Inflammatory macrophage treated with lipopolysaccharide for 1 hour (primary cell): Measurements from ENCODE around the gene MDC1.
A peak's percentile ranks its signal among the peaks of the same experiment; 100 is the strongest.
"Not testable (repeated sequence)": the region's sequence is repeated elsewhere in the genome, so short reads cannot be mapped to it uniquely, and the experiment has no call there.

ENCODE experiments used
- DNase-seq, 2 donors: peaks; one replicate each; pipeline ENCODE4 v3.0.0-alpha.2; 2020 to 2022

Gene MDC1, protein sequence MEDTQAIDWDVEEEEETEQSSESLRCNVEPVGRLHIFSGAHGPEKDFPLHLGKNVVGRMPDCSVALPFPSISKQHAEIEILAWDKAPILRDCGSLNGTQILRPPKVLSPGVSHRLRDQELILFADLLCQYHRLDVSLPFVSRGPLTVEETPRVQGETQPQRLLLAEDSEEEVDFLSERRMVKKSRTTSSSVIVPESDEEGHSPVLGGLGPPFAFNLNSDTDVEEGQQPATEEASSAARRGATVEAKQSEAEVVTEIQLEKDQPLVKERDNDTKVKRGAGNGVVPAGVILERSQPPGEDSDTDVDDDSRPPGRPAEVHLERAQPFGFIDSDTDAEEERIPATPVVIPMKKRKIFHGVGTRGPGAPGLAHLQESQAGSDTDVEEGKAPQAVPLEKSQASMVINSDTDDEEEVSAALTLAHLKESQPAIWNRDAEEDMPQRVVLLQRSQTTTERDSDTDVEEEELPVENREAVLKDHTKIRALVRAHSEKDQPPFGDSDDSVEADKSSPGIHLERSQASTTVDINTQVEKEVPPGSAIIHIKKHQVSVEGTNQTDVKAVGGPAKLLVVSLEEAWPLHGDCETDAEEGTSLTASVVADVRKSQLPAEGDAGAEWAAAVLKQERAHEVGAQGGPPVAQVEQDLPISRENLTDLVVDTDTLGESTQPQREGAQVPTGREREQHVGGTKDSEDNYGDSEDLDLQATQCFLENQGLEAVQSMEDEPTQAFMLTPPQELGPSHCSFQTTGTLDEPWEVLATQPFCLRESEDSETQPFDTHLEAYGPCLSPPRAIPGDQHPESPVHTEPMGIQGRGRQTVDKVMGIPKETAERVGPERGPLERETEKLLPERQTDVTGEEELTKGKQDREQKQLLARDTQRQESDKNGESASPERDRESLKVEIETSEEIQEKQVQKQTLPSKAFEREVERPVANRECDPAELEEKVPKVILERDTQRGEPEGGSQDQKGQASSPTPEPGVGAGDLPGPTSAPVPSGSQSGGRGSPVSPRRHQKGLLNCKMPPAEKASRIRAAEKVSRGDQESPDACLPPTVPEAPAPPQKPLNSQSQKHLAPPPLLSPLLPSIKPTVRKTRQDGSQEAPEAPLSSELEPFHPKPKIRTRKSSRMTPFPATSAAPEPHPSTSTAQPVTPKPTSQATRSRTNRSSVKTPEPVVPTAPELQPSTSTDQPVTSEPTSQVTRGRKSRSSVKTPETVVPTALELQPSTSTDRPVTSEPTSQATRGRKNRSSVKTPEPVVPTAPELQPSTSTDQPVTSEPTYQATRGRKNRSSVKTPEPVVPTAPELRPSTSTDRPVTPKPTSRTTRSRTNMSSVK (N-terminal part only)

GRCh38 chr6:30717129-30717844 is at the start of gene MDC1:
Gene MDC1 (minus strand): TSS chr6:30717281. CDS start chr6:30715175, 2,106 bp downstream.
- DNase-seq, result peak; percentile 98 to 100

DNA sequence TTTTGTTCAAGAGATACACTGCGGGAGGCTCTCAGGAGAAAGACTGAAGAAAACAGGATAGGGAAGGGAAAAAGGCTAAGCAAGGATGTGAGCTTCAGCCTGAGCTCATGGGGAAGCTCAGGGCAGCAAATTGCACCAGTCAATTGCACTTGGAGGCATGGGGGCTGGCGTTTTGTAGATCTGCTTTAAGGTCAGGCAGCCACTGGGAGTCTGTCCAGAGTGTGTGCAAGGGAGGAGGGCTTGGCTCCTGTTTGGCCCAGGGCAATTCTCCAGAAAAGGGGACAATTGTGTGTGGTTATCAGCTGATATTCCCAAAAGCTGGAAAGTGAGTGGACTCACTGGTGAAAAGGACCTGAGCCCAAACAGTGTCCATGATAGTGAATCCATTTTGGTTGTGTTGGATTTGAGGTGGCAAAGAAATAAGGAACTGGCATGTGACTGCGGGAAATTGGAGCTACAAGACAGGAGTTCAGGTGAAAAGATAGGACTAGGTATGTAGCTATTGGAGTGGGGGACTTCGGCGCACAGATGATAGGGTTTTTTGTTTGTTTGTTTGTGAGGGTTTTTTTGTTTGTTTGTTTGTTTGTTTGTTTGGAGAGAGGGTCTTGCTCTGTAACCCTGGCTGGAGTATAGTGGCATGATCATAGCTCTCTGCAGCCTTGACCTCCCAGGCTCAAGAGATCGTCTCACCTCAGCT is 49.5 kb upstream of the MDC1 start:
- no peak for DNase-seq

- not testable (repeated sequence) for DNase-seq
These were observed 48.4 kb upstream of the MDC1 start for GRCh38 chr6:30765495-30765894.

- not testable (repeated sequence) for DNase-seq
These were observed 47.5 kb upstream of the MDC1 start for GRCh38 chr6:30764490-30765043.

- DNase-seq, result no peak
These were observed 46.8 kb upstream of the MDC1 start for GRCh38 chr6:30763618-30764489.

DNA sequence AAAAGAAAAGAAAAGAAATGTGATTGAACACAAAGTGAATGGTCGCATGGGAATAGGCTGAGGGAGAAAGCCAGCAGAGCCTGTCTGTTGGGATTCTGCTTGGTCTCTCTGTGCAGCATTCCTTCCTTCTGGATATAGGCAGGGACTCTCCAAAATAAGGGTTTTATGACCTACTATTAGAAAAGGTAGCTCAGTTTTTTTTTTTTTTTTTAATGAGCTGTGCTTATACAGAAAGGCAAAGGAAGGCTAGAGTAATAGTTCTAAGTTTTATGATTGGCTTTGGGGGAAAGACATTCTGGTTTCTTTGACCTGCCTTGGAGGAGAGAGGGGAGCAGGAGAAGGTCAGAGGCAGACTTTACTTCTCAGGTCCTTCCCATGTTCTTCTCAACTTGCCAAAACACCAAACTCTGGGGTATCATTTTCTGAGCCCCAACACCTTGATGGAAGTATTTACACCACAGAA is 46.1 kb upstream of the MDC1 start:
- DNase-seq, result no peak

- no peak for DNase-seq
These were observed 44.8 kb upstream of the MDC1 start for GRCh38 chr6:30761791-30762429.

- peak in 1 of 2 donors; percentile 24 for DNase-seq
These were observed 43.5 kb upstream of the MDC1 start for GRCh38 chr6:30760549-30760948.

DNA sequence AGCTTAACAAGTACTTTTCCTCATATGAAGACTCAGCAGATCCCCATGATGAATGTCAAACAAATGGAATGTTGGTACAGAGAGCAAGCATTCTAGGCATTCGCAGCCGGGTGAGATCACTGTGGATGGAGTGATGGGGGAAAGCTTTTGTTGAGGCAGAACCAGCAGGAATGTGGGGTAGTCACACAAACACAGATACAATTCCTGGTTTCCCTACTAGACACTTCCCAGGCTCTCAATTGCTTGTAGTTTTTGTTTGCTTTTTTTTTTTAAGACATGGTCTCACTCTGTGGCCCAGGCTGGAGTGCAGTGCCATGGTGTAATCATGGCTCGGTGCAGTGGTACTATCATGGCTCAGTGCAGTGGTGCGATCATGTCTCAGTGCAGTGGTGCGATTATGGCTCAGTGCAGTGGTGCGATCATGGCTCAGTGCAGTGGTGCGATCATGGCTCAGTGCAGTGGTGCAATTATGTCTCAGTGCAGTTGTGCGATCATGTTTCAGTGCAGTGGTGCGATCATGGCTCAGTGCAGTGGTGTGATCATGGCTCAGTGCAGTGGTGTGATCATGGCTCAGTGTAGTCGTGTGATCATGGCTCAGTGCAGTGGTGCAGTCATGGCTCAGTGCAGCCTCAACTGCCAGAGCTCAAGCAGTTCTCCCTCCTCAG is 42.6 kb upstream of the MDC1 start:
- DNase-seq, result no peak

DNA sequence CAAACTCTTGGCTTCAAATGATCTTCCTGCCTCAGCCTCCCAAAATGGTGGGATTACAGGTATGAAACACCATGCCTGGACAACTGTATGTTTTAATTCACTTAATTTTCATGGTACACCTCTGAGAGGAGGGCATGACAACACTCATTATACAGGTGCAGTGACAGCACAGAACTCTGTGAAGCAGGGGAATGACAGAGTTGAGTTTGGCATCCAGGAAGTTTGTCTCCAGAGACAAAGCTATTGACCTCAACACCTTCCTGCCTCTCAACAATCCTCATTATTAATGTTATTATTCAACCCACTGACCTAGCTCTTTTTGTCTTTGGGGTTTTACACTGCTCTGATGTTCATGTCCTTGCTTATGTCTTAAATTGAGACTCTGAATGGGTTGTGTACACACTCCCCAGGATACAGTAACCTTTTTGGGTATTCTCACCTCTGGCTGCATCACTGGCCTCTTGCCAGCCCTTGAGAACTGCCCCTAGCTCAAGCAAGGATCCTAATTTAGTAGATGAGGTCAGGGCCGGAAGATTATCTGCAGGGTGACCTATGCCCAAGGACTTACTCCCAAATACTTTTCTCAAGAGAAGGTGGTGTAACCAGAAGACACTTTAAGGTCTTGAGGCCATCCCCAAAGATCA is 40.3 kb upstream of the MDC1 start:
- DNase-seq, result no peak

- not testable (repeated sequence) for DNase-seq
These were observed 39.4 kb upstream of the MDC1 start for GRCh38 chr6:30756405-30757003.

- no peak for DNase-seq
These were observed 37.5 kb upstream of the MDC1 start for GRCh38 chr6:30754631-30755030.

- DNase-seq, result peak; percentile 93 to 97
These were observed 35.3 kb upstream of the MDC1 start for GRCh38 chr6:30752157-30752927.

DNA sequence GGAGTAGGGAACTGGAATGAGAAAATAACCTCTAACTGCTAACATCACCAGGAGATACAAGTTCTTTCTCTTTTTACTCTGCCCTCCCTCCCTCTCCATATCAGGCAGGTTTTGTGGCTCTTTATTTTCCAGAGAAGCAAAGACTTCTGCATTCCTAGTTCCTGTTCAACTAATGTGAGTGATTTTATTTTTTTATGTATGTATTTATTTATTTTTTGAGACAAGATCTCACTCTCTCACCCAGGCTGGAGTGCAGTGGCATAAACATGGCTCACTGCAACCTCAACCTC is 33.2 kb upstream of the MDC1 start:
- peak in 1 of 2 donors; percentile 24 for DNase-seq

- no peak for DNase-seq
These were observed 32.7 kb upstream of the MDC1 start for GRCh38 chr6:30749554-30750378.

- no peak for DNase-seq
These were observed 31.9 kb upstream of the MDC1 start for GRCh38 chr6:30748851-30749540.
